SW480 (cell line): Measurements from ENCODE around the gene MMAB.

Experiments
- DNase-seq: peaks from one replicate; pipeline ENCODE4 v3.0.0-alpha.2; 2016; ENCODE audit warnings: low spot score

Gene MMAB

GRCh38 chr12:109538191-109538863 lies 35.0 kb downstream of the MMAB start:
- DNase-seq: no peak

- no peak for DNase-seq
Observed at GRCh38 chr12:109537136-109537535, 36.2 kb downstream of the MMAB start.

DNA sequence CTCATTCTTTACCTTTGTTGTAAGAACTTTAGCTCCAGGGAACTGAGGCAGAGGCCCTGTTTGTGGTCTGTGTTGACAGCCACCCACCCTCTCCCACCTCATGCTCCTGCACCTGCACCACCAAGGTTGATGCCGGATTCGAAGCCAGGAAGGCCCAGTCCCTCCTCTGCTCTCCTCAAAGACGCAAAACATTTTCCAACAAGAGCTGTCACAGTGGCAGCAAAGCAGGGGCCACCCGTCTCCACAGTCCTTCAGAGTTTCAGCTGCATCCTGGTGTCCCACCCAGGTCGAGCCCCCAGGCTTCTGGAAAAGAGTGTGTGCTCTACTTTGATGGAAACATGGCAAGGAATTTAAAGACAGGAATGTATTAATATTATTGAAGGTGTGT lies 37.4 kb downstream of the MMAB start:
- no peak for DNase-seq

DNA sequence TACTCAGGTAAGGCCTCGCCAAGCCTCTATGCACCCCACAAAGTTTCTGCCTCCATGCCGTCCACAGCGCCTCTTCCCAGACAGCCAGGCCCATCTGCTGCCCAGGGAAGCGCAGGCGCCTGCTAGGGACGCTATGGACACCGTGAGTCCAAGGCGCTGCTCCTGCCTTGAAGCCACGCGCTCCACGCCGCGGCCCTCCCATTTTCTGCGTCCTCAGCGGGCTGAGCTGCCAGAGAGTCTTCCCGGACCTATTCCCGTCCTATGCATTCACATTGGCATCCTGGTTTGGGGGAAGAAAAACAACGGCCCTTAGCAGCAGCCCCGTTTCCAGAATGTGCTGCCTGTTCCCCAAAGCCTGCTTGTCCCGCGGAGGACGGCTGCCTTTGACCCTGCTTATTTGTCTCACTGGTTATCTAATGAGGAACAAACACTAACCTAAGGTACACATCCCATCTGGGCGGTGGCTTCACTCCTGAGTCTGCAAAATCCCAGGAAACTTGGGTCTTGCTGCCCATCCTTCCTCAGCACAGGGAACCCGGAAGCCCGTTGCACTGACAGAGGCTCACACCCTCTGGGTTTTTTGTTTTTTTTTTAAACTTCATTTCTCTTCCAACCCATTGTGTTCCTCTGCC lies 38.0 kb downstream of the MMAB start:
- DNase-seq: no peak

DNA sequence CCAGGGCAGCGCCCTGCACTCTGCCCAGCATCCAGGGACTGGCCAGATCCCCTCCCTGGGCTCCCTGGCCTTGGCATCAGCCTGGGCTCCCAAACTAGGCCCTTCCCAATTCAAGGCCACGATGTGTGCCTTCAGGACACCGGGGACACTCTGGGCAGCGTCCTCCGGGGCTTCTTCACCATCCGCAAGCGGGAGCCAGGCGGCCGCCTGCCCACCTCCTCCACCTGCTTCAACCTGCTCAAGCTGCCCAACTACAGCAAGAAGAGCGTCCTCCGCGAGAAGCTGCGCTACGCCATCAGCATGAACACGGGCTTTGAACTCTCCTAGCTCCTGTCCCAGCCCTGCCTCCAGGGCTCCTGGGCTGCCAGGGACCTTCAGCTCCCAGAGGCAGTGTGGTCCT lies 38.8 kb downstream of the MMAB start:
- DNase-seq: no peak

- no peak for DNase-seq
Observed at GRCh38 chr12:109533487-109533740, 39.9 kb downstream of the MMAB start.

DNA sequence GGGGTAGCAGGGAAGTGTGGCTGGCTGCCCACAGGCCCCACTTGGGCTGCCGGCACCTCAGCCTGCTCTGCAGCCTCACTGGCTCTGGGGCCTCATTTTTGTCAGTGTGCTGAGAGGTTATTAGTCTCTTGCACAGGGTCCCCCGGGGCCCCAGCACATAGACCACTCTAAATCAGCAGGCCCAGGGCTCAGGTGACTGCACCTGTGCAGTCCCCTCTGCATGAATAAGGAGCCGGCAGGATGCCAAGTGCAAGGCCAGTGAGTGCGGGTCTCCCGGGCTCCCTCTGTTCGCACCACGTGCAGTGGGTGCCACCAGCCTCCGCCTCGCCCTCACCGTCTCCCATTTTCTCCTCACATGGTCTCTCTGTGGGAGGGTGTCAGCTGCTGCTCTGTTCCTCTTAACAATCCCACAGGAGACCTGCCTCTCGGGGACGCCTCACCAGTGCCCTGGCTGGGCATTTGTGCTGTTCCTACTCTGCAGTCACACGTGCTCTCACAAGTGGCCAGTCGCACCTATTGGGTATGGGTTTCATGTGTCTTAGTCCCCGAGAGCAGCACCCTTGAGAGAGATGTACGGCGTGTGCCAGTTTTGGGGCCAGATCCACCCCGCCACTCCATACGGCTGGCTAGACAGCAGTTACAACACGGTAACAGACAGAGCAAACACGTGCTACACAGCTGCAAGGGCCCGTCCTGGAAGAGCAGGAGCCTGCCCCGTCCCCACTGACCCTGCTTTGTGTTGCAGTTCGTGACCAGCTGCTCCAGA lies 40.4 kb downstream of the MMAB start:
- DNase-seq: no peak

DNA sequence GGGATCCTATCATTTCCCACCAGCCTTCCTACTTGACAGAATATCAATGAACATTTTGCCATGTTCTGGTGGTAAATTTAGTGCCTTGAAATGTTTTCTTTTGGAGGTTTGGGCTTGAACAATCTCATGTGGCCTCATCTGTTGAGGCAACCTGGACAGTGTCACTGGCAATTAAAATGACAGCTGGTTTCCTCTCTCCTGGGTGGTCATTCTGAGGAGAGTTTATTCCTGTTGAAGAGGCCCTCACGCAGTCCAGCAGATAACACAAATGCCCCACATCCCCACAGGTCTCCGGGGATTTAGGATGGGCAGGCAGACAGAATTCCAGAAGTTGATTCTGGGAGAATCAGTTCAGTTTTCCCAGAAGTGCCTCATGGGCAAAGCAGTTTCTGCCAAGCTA lies 41.9 kb downstream of the MMAB start:
- no peak for DNase-seq

DNA sequence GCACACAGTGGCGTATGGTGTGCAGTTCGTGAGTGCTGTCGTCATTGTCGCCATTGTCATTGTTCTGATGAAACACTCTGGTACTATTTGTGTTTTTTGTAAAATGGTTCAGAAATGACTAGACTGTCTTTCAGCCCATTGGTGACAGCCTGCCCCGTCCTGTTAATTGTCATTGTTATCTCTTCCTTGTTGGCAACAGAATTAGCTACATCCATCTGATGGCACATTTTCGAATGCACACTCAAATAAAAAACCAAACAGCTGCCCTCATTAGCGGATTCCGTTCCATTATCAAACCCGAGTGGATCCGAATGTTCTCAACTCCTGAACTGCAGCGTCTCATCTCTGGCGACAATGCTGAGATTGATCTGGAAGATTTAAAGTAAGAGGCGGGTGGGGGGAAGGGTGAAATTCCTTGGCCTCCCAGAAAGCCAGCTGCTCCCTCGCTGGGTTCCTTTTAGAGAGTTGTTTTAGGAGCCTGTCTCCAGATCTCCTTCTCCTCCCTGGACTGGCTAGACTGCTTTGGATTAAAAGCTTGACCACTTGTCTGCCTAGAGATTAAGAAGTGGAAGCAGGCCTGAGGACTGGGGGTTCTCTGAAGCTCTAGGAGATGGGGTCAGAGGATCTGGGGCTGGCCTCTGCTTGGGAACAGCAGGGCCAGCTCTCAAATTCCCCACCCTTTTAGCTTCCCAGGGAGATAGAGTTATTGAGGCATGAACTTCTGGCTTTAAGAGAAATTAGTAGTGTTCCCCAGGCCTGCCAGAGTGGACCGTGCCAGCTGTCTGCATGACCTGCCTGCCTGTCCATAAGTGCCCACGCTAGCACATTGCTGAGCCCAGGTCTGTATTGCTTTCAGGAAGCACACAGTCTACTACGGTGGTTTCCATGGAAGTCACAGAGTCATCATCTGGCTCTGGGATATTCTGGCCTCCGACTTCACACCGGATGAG lies 43.3 kb downstream of the MMAB start:
- no peak for DNase-seq

GRCh38 chr12:109527489-109528123 lies 45.7 kb downstream of the MMAB start:
- no peak for DNase-seq

- DNase-seq: no peak
Observed at GRCh38 chr12:109525279-109525585, 48.1 kb downstream of the MMAB start.

- no peak for DNase-seq
Observed at GRCh38 chr12:109524466-109525278, 48.6 kb downstream of the MMAB start.

DNA sequence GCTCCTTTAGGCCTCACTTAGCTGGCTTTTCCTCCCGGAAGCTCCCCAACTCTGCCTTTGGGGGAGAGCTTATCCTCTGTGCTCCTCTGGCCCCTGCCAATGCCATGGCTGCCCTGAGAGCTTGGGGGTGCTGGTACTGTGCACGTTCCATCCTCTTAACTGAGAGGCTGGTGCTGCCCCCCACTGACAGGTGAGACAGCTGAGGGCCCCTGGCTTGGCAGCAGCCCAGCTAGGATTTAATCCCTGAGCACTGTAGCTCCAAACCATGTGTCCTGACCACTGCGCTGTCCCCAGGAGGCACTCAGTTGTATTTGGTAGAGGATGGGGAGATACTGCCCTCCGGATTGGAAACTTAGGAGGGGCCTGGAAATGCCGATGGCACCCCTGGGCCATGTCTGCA lies 49.8 kb downstream of the MMAB start:
- no peak for DNase-seq

GRCh38 chr12:109523071-109523470 lies 50.2 kb downstream of the MMAB start:
- DNase-seq: no peak

- no peak for DNase-seq
Observed at GRCh38 chr12:109521831-109522230, 51.5 kb downstream of the MMAB start.

DNA sequence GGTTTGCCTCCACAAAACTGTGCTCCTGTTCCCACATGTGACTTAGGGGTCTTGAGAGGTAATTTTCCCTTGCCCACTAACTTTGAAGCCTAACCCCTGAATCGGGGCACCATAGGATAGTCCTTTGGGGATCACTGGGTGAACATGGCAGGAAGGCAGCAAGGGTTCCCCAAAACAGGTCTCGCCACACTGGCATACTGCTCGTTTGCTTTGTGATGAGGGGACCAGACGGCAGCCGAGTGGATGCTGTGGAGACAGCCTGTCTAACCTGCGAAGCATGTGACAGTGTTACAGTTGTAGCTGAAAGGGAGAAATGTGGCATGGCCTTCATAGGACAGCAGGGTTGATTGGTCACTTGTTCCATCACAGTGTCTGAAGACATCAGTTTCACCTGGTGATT lies 53.5 kb downstream of the MMAB start:
- no peak for DNase-seq

DNA sequence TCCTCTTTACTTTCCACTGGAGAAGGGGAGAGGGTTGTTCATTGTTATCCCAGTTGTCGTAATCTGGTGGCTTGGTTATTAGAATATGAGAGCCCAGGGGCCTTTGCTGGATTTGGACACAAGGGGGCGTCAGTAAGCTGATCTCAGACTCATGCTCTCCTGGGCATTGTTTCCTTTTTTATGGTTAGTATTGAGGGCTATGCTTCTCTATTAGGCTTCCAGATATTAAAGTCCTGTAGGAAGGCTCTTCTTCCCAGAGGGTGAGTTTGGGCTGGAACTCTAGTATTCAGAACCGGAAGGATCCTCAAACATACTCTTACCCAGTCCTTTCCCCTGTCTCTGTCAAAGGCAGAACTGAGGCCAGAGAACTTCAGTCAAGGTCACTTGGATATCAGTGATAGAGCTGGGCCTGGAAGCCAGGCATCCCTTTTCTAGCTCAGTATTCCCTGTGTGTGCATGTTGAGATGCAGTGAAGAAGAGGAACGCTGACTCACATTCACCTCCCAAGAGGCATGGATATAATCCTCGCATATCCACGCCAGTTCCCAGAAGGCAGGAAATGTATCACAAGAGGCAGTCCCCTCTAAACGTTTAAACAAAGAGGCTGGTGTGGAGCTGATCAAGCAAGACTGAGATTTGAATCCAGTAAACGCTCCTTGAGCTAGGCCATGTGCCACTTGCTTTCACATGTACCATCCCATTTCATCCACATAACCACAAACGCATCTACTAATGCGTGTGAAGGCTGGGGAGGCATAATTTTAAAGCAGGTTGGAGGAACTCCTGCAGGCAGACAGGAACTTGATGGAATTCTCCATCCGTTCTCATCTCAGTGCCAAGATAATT lies 54.3 kb downstream of the MMAB start:
- DNase-seq: peak; percentile 52

DNA sequence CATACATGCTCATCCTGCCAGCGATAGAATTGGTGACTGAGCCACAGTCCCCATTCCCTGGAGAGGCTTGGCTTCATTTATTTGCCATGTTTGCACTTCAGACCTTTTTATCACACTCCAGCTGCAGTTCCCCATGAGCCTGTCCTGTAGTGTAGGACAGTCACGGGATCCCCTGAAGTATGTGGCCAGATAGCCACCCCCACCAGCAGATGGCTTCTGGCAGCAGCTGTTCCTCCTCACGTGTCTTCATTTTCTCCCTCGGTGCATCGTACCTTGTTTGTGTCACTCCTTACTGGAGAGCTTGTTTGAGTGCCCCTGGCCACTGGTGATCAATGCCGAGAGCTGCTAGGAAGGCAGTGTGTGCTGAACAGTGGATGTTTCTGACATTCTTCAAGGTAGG lies 55.7 kb downstream of the MMAB start:
- no peak for DNase-seq

DNA sequence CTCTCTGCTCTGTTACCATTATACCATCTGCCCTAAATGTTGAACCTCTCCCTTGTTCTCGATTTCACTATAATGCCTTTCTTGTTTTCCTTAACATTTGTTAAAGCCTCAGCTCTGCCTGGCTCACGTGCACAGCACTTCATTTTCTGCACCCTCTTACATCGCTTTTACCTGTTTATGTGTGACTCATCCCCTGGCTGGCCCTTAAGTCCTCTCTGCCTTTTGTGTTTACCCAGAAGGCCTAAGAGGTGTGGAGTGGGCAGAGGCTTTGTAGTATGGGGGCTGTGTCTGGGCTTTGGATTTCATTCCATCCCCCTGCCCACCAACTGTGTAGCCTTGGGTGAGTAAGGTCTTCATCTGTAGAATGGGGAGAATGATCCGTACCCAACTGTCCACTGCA lies 59.3 kb downstream of the MMAB start:
- peak; percentile 3 for DNase-seq

DNA sequence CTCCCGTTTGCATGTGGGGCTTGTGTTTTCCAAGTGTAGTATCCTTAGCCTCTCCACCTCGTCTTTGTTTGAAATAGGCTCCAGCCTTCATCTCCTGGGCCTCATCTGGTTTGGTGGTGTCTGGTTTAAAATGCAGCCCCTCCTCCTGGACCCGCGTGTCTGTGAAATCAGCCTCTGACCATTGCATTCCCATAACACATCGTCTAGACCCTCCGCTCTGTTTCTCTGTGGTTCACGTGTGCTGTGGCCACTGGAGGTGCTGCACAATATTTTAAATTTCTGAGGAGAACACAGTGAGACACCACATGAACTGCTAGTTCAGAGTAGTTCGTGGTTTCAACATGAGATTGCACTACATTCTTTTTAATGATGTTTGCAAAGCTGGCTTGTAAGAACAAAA lies 60.3 kb downstream of the MMAB start:
- DNase-seq: no peak
